Uterus (tissue), 2 donors: Measurements from ENCODE around the gene ANO4.

Experiments
- POLR2A ChIP-seq, 2 donors: fragments of 450-650 bp; IDR thresholded peaks; one replicate each; pipeline ENCODE4 v1.6.1; 2016; ENCODE audit warnings: antibody characterized with exemption in 2 of 2, mild to moderate bottlenecking in 1 of 2, moderate library complexity in 1 of 2
- TF ChIP-seq, protein P1 (sequence below), 4 experiments: fragments of 200-600 bp in 2 of 4; fragments of 450-650 bp in 2 of 4; sonication (generic) in 2 of 4; IDR thresholded peaks; one replicate each; pipeline ENCODE4 v1.5.1; 2016 to 2019; ENCODE audit warnings: antibody characterized with exemption in 4 of 4, mild to moderate bottlenecking in 2 of 4, moderate library complexity in 1 of 4

DNA sequence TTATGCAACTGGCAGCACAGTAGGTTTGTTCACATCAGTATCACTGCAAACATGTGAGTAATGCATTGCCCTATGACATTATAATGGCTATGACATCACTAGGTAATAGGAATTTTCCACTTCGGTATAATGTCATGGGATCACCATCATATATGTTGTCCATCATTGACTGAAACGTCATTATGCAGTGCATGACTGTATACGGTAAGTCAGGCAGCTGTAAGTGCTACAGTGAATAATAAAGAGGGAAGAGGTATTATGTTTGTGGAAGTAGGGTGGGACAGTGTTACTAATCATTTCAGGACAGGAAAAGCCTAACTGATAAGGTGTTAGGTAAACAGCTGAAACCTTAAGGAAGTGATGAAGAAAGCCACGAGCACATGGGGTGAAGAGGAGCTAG lies 68.1 kb downstream of the ANO4 start:
- no peak for TF ChIP-seq POLR2A (IDR thresholded peaks at IDR 0.05)
- TF ChIP-seq, protein P1, sequence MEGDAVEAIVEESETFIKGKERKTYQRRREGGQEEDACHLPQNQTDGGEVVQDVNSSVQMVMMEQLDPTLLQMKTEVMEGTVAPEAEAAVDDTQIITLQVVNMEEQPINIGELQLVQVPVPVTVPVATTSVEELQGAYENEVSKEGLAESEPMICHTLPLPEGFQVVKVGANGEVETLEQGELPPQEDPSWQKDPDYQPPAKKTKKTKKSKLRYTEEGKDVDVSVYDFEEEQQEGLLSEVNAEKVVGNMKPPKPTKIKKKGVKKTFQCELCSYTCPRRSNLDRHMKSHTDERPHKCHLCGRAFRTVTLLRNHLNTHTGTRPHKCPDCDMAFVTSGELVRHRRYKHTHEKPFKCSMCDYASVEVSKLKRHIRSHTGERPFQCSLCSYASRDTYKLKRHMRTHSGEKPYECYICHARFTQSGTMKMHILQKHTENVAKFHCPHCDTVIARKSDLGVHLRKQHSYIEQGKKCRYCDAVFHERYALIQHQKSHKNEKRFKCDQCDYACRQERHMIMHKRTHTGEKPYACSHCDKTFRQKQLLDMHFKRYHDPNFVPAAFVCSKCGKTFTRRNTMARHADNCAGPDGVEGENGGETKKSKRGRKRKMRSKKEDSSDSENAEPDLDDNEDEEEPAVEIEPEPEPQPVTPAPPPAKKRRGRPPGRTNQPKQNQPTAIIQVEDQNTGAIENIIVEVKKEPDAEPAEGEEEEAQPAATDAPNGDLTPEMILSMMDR (IDR thresholded peaks at IDR 0.05): no peak
